NCI-H1105 treated with DMSO at 0.1 percent for 48 hours (cell line): ENCODE data around the gene TNNI2.

Experiments
- DNase-seq: peaks from one replicate; lab custom pipeline; 2025; lab: John Stamatoyannopoulos, UW

TNNI2 gene

DNA sequence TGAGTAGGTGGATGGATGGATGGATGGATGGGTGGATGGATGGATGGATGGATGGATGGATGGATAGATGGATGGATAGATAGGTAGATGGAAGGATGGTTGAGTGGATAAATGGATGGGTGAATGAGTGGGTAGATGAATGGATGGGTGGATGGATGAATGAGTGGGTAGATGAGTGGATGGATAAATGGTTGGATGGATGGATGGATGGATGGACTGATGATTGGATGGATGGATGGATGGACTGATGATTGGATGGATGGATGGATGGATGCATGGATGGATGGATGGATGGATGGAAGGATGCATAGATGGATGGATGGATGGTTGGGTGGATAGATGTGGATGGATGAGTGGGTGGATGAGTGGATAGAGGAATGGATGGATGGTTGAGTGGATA lies 17.2 kb upstream of the TNNI2 start:
- DNase-seq, result no peak

DNA sequence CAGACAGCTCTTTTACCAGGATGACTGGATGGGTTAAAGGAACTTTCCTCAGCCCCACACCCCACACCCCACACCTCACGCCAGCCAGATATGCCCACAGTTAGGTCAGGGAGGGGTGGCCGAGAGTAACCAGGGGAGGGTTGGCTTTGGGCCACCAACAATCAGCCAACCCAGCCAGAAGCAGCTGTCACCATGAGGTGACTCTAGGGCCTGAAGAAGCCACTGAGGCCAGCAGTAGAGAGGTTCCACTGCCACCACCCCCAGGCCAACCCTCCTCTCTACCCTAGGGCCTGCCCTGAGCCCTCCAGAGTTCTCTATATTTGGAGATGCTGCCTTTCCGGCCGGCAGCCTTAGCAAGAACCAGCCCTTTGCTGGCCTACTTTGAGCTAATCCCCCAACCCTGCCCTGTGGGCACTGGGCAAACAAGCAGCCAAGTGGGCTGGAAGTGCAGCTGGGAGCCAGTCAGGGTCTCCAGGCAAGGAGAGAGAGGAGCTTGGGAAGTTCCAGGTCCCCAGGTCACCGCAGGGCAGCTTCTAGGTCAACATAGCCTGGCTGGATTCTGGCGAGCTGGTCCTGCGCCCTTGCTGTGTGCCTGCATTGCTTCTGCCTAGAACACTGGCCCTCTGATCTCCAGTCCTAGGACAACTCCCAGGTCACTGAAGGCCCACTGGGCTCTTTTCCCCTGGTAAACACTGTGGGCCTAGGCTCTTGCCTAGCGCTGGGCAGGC lies 16.0 kb upstream of the TNNI2 start:
- DNase-seq, result no peak

DNA sequence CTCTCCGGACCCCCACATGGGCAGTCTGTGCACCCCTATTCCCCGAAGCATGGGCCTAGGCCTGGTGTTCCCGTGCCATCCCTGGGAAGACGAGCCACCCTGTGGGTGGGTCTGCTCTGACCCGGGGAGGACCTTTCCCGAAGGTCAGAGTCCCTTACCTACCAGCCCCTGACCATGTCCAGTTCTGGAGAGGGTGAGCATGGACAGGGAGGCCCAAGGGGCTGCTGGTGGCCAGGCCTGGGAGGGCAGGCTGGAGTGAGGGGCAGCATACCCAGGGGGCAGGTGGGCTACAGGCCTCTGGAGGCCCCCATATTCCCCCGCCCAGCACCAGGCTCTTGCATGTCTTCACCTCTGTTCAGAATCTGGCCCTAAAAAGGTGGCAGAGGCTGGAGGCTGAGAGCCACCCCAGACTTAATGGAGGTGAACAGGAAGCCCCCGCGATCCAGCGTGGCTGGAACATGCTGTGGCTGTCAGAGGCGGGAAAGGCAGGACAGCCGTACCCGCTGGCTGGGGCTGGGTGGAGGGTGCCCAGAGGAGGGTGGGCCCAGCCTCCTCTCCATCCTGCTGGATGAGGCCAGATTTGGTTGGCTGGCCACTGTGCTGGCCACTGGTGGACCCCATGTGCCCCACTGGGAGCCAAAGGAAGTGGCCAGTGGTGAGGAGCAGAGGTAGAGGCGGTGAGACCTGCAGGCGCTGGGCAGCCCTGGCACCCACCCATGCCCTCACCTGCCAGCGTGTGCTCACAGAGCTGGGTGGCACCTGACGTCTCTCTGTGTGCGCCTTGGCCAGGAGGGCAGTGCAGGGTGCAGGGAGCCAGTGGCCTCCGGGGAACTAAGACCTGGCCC lies 15.2 kb upstream of the TNNI2 start:
- DNase-seq, result no peak

DNA sequence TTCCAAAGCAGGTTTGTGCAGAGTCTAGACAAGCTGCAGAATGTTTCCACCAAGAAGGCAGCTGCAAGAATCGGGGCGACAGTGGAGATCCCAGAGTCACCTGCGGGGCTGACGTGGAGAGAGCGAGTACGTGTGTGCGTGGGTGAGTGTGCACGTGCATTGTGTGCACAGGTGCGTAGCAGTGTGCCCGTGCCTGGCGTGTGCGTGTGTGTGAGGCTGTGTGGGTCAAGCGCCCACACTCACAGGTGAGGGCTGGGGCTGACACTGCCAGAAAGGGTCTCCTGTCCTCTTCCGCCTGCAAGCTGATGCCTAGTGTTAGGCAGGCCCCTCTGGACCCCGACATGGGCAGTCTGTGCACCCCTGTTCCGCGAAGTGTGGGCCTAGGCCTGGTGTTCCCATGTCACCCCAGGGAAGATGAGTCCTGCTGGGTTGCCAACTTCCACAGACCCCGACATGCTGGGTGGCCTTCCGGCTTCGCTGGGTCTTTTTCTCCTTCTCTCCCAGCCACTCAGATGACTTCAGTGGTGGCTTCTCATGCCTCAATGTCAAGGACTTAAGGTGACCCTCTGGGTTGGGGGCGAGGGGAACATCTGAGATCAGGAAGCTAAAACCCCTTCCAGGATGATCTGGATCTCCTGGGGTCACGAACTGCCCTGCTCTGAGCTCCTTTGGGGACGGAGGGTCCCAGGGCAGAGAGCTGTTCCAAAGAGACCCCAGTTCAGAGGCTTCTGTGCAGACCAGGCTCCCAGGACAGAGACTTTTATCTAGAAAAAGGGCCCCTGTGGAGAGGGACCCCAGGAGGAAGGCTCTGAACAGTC lies 14.4 kb upstream of the TNNI2 start:
- no peak for DNase-seq

DNA sequence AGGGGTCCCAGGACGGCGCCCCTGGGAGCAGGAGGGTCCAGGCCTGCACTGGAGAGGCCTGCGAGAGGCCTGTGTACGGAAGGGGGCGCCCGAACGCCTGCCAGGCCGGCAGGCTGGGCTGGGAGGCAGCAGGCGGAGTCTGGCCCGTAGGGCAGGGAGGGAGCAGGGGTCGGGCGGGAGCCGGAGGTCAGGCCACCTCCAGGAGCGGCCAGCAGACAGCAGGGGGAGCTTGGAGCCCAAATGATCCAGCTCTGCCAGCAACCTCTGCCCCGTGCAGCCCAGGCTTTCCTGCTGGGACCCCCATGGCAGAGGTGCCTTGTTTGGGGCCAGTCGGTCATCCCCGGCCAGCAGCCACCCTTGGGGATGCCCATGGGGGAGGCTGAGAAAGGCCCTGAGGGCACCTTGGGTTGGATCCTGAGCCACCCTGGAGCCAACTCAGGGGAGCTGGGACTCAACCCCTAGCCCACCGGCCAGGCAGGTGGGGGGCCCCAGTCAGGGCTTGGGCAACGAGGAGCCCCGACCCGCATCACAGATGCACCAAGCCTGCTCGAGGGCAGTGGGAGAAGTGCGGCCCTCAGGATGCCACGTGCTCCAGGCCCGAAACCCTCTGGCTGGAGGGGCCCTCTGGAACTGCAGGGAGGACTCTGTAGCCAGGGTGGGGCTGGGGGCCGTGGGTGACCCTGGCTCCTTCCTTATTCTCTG lies 13.6 kb upstream of the TNNI2 start:
- no peak for DNase-seq

DNA sequence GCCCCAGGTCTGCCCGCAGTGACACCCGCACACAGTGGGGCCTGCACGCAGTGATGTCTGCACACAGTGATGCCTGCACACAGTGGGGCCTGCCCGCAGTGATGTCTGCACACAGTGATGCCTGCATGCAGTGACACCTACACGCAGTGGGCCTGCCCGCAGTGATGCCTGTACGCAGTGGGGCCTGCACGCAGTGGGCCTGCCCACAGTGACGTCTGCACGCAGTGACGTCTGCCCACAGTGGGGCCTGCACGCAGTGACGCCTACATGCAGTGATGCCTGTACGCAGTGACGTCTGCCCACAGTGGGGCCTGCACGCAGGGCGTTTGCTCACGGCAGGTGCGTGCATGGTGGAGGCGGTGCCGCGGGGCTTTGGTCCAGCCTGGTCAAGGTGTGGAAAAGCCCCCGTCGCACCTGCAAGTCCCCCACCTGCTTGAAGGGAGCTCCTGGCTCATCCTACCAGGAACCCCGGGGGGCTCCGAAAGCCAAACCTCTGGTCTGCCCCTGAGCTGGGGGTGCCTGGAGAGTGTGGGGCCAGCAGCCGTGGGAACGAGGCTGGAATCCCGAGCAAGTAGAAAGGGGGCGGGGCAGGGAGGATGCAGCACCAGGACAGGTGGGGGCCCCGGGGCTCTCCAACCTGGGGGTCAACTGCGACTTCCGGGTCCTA lies 12.9 kb upstream of the TNNI2 start:
- DNase-seq, result no peak

DNA sequence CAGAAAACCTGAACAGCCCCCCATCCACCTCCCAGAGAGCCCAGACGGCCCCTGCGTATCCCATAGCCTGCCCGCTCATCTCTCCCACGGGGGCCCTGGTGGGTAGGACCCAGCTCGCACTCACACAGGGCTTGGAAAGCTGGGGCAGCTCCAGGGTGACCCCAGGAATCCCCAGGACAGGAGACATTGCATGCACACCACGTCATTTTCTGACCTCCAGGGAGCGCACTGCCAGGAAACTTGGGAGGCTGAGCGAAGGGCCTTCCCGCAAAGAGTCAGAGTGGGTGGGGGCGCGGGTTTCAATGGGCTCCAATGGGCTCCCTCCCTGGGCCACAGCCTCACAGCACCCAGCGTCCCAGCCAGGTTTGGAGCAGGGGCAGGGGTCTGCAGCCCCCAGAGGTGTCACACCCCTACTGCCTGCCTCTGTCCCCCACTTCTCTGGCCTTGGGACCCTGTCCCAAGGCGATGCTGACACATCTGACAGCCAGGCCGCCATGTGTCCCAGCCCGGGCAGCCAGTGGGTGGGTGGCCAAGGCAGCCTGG lies 12.2 kb upstream of the TNNI2 start:
- DNase-seq, result no peak

DNA sequence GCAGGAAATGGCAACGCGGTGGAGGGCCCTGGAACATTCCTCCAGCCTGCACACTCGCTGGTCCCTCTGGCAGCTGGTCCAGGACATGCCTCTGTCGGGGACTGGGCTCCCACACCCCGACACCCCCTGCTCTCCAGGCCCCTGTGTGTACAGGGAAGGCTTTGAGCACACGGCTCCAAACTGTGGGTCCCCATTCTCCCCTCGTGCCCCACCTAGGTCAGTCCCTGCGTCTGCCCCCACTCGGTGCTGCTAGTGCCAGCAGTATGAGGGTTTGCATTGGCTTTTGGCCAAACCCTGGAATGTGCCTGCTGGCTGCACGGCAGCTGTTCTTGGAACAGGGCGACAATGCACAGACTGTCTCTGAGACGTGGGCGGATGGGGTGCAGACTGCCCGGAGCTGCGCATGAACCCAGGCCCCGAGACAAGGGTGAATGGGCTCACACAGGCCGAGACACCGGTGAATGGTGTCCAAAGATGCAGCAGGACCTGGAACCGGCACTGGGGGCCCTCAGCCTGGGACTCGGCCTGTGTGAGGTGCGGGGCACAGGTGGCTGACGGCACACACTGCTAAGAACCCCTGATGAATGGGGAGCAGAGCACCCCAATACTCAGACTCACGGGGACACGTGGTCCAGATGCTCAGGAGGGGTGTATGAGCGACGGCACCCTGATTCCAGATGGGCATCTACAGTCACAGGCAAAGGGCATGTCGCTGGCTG lies 11.5 kb upstream of the TNNI2 start:
- peak; percentile 82 for DNase-seq

DNA sequence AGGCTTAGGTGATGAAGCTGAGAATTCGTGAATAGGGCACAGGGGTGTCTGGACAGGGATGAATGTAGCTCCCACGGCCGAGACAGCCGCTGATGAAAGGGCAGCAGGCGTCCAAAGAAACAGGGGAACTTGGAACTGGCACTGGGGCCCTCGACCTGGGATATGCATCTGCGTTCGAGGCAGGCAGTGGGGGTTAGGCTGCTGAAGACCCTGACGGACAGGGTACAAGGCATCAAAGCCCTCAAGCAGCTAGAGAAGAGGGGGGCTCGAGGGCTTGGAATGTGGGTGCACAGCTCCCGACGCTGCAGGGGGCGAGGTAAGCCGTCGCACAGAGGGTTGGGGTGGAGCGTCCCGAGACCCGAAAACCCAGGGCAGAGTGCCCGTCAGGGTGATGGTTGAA lies 10.8 kb upstream of the TNNI2 start:
- no peak for DNase-seq

DNA sequence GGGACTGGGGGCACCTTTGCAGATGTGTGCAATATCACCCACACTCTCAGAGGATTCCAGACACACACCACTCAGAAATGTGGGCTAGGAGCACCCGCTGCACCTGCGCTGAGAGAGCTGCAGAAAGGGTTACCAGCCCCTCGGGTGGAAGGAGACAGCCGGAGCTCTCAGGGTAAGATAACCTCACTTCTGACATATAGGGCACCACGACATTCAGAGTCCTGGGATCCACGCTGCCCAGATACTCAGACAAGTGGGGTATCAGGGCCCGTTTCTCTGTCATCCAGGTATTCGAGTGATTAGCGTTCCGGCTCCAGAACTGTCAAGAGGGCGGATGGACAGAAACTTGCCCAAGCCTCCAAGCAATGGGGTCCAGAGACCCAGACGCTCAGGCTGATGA lies 10.2 kb upstream of the TNNI2 start:
- DNase-seq, result no peak

DNA sequence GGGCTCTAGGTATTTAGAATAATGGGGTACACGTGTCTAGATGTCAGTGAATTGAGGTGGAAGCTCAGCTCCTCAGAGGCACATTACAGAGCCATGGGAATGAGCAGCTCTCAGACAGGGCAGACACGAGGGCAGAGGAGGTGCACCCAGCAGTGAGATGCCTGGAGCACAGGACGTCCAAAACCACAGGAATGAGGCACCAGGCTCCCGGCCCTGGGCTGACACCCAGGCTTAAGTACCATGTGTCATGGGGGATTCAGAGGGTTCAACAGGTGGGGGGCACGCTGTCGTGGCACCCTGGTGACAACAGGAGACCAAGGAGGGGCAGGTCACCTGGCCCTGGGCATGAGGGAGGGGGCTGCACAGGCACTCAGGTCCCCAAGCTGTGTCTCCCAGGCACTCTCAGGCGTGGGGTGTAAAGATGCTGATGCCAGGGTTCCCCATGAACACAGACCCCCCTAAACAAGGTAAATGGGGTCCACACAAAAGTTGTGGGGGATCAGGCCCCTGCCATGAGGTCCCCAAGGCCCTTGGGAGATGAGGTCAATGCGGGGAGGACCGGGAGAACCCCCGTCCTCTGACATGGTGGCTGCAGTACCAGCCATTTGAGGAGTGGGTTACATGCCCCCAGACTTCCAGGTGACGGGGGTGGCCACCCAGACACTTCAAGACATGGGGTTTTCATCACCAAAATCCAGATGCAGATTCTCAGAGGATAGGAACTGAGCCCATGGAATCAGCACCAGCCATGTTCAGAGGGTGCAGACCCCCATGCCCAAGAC lies 9.6 kb upstream of the TNNI2 start:
- DNase-seq, result no peak

DNA sequence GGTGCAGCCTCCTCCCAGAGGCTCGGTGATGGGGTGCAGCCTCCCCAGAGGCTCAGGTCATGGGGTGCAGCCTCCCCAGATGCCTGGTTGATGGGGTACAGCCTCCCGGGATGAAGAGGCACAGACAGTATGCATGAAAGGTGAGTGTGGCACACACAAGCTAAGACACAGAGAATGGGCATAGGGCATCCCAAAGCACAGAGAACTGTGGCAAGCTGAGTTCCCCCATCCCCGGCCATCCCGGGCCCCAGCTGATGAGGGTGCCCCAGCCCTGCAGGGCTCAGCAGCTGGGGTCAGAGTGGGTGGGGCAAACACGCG lies 8.8 kb upstream of the TNNI2 start:
- no peak for DNase-seq

DNA sequence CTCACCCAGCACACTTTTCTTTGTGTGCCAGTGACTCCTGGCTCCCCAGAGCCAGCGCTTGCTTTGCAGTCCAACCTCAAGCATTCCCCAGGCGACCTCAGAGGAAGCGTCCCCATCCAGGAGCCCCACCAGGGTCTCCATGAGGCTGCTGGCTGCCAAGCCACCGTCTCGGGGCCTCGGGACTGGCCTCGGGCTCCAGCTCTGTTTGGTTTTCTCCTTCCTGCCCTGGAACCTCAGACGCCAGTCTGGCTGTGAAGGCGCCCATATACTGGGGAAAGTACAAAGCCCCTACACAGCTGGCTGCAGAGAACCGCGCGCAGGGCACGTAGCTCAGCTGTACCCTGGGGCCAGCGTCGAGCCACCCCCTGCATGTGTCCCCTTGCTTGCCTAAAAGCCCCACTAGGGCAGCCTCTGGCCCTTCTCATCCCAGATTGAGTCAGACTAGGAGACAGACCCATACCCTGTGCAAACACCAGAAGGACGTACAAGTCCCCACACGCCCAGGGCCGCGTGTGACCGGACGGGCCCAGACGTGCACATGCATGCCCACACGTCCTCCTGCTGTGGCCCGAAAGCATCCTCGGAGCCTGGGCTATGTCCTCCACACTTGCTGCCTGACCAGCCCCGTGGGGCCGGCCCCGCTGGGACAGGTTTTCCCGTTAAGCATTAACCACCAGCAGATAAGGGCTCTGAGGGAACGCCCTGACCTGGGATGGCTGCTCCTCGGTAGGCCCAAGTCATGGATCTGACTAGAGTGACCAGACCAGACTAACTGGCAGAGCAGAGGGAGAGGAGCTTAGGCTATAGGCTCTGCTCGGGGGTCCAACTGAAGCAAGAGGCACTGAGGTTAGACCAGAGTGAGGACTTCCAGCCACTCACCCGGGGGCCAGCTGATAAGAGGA lies 8.2 kb upstream of the TNNI2 start:
- peak; percentile 53 for DNase-seq

DNA sequence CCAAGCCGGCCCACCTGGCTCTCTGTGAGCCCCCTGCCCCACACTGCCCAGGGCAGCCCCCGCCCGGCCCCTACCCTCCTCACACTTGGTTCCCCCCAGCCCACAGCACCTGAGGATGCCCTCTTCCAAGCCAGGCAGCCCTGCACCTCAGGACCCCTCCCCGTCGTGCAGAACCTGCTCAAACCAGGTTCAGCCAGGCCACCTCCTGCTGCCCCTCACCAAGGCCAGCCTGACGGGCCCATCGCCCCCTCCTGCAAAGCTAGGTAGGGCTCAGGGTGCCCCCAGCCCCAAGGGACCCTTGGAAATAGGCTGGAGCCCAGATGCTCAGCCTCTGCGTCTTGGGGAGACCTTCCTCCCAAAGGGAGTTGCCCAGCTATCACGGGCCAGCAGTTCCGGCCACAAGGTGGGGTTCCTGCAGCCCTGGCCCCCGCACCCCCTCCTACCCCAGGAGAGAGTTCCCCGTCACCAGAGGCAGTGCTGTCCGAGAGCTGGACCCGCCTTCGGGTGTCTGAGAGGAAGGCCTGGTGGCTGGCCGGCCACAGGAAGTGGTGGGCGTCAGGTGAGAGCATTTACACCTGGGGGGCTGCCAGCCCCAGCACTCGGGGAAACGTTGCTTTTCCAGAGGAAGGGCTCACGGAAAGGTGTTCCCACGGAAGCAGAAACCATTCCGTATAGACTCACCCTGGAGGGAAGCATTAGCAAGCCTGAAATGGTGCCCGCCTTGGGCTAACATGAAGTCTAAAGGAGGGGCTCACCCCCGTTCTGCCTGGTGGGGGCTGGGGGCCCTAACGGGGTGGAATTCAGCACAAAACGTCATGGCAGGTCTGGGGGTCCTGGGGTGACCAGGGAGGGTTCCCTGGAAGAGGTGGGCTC lies 7.2 kb upstream of the TNNI2 start:
- DNase-seq, result no peak

DNA sequence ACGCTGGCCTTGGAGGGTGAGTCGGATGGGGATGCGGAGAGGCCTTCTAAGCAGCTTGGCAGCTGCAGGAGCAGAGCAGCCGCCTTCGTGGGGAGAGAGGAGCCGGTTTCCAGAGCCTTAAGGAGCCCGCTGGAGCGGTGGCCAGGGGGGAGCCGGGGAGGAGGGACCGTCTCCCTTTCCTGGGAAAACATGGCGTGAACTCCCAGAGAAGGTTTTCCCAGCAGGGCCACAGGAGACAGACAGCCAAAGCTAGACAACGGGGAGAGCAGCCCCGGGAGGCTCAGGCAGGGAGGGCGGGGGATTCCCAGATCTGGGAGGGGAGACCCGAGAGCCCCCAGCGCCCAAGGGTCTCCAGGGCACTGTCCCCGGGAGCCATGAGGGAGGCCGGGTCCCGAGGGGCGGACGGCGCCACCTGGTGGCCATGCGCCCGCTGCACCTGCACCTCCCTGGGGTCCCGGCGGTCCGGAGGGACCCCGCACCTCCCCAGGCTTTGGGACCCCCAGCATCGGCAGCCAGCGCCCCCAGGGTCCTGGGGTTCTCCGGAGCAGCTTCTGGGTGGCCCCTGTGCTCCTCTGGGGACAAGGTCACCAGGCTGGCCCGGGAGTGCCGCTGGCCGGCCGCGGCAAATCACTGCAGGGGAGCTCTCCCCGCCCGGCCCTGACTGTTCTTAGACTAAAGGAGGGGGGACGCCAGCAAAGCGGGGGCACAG lies 6.4 kb upstream of the TNNI2 start:
- DNase-seq, result peak; percentile 52

DNA sequence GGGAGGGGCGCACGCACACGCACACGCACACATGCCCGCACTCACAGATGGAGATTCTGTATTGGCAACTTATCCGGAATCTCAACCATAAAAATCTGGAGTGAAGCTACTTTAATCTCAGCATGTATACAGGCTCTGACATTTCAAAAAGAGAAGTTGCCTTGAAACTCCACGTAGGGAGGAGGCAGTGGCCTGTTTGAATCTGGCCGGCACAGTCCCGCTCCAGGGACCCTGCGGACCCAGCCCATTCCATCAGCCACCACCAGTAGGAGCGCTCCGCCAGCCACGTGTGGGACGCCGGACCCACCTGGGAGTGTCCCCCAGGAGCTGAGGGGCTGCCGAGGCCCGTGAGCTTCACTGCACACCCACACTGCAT lies 5.9 kb upstream of the TNNI2 start:
- DNase-seq, result no peak

DNA sequence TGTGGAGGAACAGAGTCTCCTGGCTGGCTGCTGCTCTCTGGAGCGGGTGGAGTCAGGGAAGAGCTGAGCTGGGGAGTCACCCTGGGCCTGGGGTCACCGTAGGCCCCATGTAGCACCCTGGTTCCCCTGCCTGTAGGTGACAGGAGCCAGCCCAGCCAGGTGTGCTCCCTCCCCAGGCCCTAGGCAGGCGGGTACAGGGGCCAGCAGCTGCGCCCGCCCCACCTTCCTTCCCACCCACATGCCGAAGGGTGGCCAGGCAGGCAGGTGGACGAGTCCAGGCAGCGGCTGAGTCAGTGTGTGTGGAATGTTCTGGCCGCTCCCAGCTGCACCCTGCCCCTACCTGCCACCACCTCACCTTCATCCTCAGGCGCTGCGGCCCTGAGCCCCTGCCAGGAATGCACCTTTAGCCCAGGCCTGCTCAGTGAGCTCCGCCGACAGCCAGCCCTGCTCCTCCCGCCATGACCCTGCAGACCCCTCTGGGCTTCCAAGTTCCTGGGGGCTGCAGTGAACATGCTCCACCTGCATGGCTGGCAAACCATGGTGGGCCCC lies 4.6 kb upstream of the TNNI2 start:
- no peak for DNase-seq
